Activated CD8-positive, alpha-beta memory T cell treated with anti-CD3 and anti-CD28 coated beads for 24 hours (primary cell): ENCODE data around the gene LSM10.

Experiments used
- DNase-seq: peaks from one replicate; pipeline ENCODE4 v3.0.0-alpha.2; 2020

LSM10 gene

DNA sequence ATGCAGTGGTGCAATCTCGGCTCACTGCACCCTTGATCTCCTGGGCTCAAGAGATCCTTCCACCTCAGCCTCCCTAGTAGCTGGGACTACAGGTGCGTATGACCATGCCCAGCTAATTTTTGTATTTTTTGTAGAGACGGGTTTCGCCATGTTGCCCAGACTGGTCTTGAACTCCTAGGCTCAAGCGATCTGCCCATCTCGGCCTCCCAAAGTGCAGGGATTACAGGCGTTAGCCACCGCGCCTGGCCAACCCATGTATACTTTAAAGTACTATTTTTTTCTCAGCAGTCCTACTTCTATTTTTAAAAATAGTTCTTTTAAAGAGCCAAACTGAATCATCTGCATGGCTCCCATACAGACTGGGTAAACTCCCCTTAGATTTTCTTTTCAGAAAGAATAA lies 15.5 kb downstream of the LSM10 start:
- DNase-seq: no peak

DNA sequence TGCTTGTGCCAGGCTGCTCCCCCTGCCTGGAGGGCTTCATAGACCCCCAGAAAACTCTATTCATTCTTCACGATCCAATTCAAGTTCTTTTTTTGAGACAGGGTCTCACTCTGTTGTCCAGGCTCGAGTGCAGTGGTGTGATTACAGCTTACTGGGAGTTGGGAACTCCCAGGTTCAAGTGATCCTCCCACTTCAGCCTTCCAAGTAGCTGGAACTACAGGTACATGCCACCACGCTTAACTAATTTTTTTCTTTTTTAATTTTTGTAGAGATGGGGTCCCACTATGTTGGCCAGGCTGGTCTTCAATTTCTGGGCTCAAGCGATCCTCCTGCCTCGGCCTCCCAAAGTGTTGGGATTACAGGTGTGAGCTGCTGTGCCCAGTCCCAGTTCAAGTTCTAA lies 16.3 kb downstream of the LSM10 start:
- no peak for DNase-seq

DNA sequence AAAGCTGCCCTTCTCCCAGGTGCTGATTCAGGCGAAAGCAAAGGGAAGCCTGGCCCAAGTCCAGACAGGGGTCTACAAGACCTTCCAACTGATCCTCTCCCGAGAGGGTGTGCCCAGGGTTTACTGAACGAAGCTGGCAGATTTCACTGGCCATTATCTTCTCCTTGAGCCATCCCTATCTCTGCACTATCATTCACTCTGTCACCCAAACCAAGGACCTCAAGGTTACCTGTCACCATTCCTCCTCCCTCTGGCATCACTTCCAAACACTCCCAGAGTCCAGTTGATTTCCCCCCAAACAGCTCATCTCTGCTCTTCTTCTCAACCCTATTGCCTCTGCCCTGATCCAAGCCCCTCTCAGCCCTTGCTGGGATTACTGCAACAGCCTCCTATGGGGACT lies 16.9 kb downstream of the LSM10 start:
- no peak for DNase-seq

DNA sequence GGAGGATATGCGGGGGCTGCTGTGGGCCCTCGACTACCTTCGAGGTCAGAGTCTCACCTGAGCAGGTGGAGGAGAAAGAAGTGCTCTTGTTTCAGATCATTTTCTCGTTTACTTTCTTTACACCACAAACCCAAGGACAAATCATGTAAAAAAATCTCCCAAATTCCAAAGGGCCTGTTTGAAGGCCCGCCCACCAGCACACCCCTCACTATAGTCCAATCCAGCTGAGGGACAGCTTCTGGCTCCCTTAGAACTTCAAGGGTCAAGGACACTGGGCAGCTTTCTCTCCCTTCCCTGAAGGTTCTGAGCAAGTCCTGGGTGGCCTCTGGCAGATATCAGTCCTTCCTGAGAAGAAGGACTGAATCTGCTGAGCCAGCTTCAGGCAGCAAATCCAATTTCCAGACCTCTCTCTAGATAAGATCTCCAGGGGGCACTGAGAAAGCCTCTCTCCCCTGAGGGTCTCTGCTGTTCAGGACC lies 17.5 kb downstream of the LSM10 start:
- DNase-seq: no peak

DNA sequence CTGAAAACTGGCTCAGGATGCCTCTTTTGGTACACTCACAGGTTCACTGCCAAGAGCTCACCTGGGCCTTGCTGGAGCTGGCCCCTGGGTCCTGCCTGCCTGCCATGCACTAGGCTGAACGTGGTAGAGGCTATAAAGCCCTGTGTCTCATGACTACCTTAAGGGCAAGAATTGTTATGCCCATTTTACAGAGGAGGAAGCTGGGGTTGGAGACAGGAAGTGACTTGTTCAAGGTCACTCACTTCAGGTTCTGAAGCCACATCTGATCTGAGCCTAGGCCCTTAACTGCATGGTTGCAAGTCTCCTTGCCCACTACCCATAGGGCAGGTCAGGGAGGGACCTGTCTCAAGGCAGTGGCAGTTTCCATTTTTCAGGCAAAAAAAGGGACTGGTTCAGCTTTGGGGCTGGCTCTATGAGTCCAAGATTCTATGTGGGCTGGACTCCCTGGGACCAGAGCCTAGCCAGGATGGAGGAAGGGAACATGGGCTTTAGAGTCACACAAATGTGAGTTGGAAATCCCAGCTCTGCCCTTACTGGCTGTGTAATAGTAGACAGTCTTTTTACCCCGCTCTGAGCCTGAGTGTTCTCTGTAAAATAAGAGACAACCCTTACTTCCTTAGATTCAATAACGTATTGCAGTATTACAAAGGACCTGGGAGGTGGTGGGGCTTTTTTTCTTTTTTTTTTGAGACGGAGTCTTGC lies 19.8 kb downstream of the LSM10 start:
- DNase-seq: no peak

DNA sequence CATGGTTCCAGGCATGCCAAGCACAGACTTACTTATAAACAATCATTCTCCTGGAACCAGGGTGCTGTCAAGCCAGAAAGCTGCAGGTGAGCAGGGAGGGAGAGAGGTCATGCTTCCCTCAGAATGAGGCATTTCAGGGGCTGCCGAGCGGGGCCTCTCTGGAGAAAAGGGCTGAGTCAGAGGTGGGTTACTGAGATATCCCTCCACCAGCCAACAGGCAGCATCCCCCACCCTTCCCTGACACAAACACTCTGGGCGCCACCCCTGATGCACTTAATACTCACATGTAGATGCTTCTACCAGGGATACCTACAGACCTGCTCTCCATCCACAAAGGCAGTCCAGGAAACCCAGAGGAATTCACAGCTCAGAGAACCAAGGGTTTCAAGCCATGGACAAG lies 25.1 kb downstream of the LSM10 start:
- DNase-seq: no peak

DNA sequence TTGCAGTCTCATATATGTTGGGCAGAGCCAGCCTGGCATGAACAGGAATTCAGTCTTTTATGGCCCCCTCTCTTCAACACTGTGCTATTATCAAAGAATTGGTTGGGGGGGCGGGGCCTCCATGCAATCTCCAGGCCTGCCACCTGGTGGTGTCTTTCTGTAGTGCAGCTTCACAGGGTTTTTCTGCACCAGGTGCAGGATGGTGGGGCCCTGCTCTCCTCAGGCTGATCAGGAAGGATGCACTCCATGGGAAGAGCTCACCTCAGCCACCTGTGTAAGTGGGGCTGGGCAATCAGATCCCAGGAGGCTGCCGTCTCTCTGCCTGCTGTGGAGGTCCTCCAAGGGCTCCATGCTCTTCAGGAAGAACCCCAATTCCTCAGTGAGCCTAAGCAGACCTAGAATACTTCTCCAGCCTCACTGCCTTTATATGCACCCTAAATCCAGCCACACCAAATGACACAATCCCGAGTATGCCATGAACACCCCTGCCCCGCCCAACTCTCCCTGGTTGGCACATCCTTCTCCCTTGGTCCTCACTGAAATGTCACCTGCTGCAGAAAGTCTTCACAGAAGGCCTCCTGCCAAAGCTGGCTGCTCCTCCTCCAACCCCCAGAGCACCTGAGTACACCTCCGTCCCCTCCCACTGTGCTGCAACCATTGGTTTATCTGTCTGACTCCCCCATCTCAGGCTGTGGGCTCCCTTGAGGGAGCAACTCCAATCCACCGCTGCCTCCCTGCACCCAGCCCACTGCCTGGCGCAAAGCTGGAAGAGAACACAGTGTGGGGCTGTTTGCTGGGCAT lies 28.4 kb downstream of the LSM10 start:
- DNase-seq: peak; percentile 95

DNA sequence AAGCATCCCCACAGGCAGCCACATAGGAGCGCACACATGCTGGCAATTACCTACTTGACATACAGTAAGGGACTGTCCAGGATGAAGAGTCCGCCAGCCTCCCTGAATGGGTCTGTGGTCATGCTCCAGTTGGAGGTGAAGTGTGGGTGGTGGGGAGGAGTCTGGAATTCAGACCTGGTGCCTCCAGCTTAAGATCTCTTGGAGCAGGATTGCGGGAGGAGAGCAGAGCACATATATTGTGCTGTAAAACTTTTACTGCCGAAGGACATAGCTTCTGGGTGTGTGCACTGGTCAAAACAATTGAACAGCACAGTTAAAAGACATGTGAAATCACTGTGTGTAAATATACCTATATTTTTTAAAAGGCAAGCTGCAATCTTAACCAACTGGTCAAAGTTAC lies 29.9 kb downstream of the LSM10 start:
- no peak for DNase-seq

DNA sequence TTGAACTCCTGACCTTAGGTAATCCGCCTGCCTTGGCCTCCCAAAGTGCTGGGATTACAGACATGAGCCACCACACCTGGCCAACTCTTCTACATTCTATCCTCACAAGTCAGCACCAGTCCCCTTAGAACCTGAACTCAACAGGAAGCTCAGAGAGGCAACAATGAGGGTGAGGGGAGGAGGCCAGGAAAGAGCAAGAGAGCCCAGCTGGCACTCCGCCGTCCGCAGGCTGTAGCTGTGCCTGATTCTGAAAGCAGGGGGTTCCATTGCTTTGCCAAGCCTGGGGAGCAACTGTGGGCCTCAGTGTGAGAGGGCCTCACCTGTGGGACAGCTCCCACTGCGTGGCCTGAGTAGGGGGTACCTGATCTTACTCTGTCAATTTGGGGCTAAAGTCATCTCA lies 30.6 kb downstream of the LSM10 start:
- DNase-seq: no peak

DNA sequence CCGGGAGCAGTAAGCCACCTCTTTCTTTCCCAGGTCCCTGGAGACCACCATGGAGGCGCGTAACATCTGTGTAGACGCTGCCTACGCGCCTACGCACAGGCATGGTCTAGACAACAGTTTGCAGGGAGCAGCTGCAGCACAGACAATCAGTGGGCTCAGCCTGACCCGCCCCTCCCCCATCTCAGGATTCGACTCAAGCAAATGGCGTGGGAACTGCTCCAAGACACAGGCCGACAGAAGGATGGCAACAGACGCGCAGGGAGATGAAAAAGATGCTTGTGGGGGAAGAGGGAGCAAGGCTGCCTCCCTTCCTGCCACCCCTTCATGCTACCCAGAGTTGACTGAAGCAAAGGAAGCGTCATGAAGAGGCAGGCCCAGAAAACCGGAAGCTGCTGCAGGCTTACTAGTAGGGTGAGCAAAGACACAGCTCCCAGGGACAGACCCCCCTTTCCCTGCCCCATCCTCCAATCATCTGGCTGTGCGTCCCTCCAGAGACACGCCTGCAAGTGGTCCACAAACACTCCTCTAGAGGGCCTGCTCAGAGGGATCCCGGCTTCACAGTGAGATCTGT lies 31.5 kb downstream of the LSM10 start:
- DNase-seq: peak; percentile 71

DNA sequence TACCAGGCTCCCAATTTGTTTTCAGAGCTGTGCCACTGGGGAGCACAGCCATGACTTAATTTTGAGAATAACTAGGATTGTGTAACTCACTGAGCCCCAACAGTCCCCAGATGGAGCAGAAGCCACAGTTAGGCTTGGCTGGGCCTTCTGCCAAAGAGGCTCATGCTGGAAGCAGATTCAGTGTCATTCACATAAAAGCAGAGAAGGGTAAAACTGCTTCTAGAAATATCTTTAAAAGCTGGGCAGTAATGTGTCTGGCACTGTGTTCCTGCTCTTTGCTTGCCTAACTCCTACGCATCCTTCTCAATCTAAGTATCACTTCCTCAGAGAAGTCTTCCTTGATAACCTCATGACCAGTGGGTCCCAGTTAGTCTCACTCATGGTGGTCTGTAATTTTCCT lies 32.3 kb downstream of the LSM10 start:
- no peak for DNase-seq

DNA sequence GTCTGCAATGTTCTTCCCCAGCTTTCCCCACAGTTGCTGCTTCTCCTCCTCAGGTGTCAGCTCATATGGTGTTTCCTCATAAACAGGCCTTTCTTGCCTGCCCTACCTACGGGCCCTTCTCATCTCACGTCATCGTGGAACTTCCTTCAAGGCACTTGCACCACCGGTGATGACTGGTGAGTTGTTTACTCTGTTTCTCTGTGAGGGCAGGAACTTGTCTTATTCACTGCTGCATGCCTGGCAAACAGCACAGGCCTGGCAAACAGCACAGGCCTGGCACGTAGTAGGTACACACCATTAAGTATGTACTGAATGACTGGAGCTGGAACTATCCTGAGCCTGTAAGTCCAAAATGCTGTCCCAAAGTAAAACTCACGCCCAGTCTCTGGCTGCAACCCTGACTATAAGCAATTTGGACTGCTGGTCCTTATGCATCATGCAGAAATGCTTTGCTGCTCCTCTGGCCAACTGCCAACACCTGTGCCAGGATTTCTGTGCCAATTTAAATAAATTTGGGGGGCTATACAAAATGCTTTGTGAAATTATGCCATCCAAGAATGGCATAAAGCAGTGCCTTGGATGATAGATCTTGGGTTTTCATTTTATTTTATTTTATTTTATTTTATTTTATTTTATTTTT lies 37.7 kb downstream of the LSM10 start:
- no peak for DNase-seq

DNA sequence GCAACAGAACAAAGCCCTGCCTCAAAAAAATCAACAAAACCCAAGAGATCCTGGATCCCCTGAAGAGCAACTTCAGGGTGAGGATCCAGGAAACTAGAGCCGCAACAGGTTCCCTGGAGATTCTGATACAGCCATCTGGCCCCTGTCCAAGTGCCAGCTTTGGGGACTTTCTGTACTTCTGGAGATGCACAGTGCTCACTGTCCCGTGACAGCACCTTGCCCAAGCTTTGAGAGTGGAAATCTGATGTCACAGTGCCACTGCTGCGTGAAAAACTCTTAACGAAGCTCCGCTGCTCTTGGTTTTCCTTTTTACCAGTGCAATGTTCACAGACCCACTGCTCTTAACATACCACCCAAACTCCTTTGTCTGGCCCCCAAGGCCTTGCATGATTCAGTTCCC lies 38.3 kb downstream of the LSM10 start:
- DNase-seq: no peak

DNA sequence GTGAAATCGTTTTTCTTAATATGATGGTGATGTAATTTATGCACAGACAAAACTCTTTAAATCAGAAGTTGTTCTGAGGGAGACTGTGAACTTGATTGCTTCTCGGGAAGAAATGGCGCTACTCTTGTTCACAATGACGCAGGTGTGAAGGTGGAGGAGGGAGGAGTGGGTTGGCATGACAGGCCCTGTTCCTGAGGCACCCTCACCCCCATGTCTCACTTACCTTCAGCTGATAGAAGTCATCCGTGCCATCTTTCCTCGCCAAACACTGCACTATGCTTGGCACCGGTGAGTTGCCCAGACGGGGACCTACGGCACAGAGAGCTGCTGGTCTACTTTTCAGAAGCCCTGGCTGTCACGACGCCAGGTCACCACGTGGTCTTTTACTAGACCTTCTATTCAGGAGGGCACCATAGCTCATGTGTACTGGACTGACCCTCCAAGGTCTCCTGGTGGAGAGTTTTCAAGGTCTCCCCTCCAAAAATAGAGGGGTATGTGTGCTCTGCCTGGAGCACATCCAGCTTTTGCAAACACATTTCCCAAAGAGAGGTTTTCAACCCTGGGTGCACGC lies 39.1 kb downstream of the LSM10 start:
- no peak for DNase-seq

DNA sequence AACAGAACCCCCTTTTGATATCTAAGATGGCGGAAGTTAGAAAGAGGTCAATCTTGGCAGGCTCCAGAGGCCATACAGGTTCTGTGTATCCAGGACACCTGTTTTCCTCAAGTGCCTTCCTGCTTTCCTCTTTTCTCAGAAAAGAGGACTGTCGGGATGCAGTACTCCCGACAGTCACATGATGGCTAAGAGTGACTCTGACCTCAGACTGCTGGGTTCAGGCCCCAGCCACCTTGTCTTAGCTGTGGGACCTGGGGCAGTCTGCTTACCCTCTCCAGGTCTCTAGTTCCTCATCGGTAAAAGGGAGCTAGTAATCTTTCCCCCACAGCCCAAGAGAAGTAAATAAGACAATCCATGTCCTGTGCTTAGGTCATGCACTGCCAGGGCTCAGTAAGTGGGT lies 41.9 kb downstream of the LSM10 start:
- DNase-seq: no peak

DNA sequence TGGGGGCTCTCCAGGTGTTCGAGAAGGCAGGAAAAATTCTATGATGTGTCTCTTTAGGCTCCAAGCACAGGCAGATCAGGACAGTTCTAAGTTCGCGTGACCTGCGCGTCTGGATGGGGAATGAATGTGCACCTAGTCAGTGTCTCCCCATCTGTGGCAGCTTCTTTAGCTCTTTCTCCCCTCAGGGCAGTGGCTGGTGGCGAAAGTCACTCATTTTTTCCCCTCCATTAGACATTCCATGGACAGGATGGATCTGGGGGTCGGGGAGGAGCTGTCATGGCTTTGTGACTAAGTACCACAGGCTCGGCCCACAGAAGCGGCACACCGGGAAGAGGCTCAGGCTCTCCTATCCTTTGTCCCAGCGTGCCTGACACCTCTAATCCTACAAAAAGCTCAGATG lies 43.2 kb downstream of the LSM10 start:
- DNase-seq: no peak

DNA sequence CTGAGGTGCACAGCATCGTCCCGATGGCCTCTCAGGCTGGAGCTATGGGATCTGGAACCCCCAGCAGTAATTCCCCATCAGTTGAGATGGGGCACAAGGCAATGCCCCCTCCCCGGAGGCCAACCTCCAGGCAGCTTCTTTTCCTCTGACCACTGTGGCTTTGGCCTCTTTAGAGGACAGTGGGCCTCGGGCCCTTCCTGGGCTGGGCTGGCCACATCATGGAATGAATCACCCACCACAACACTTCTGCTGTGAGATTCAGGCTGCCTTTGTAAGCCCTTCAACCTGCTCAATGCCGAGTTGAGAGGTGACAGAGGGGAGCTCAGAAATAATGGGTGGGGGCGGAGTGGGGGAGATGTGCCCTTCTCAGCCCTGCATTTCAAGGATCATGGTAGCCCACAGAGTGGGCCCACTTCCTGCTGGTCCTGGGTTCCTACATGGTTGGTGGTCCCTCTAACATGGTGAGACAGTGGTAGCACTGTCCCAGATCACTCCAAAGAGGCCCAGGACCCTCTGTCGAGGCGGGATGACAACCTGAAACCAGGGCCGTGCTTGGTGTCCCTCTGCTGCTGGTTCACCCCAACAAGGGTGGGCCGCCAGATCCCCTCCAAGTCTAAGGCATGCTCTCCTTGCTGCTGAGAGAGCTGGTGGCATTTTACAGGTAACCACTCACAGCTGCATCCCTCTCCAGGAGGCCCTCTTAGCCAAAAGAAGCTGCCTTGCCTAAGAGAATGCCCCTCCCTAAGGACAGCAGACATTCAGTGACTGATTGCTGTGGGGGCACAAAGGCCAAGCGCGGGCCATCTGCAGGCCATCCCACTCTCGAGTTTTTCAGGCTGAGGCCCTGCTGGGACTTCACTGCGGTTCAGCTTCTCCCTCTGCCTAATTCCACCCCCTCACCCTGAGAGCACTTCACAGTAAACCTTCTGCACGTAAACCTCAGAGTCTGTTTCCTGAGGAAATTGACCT lies 44.5 kb downstream of the LSM10 start:
- no peak for DNase-seq

DNA sequence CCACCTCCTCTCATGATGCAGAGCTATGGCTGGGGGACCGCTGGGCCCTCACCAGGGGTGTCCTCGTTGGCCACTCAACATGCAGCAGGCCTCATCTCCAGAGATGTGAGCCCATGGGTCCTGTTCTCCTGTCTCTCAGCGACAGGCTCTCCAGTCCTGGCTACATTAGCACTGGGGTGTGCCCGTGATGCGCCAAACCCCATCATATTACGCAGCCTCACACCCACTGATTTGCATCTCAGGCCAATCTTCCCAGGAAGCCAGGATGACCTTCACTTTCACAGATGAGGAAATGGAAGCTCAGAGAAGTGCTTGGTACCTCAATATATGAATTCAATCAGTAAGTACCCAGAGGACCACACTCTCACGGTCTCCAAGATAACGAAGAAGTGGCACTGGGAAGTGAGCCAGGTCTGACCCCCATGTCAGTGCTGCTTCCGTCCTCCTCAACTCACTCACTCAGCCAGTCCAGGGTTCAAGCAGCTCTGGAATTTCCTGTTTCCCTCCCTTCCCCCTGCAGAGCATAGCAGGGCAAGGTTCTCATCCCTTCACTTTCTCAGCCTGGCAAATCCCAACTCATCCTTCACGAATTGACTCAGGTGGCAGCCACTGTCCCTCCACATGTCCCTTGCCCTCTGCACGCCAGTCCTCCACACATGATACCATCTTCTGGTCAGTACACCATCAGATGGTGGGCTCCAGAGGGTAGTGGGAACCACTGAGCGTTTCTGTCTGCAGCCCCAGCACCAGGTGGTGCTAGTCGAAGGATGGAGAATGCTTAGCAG lies 45.4 kb downstream of the LSM10 start:
- no peak for DNase-seq

DNA sequence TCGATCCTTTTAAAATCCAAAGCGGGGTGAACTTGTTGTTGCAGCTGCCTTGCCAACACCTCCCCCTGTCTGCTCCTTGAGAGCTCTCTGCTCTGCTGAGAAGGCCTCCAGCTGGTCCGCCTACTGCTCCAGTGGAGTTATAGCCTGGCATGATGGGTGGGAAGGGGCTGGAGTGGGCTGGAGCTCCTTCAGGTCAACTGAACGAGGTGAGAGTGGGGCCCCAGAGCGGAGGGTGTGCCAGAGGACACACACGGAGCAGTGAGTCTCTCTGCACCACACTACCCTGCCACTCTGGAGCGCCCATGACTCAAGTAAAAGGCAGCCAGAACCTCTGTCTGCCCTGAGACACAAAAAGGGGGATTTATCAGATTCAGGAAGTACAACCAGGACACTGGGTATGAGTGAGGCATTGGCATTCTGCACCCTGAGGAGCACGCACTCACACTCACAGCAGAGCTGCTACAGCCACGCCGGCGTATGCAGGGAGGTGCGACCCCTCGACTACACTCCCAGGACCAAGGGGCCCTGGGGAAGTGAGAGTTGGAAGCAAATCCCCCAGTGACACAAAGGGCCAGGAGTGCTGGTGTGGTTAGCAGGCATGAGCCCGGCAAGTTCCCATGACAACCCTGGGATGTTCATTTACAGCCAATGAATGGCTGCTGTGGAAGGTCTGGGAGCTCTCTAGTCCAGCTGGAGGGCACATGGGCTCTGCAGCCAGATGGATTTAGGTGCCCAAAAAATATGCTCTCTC lies 46.3 kb downstream of the LSM10 start:
- no peak for DNase-seq

DNA sequence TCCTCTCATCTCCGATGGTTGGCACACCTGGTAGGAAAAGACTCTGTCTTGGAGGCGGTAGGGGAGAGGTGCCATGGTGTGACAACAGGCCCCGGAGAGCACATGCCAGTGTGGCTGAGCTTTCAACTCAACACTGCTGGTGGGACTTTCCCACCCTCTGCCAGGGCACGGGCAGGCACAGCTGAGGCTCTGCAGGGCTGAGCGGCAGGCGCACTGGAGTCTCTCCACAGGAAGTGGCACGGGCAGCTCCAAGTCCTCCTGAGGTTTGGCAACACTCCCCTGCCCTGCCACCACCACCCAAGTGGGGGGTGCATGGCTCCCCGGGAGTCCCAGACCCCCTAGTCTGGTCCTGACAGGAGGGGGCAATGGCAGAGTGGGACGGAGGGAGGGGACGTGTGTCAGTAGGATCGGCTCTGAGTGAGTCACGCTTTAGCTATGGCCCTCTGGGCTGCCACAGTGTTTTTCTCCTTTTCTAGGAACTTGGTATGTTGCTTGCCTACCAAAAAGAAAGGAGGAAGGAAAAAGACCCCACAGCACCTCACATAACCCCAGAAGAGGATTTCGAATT lies 47.0 kb downstream of the LSM10 start:
- DNase-seq: peak; percentile 65
